Chondrocyte (in vitro differentiated cells): ENCODE data around the gene AKAP8L. TPM values are rescaled to one million over a fixed set of nuclear protein-coding genes. Genes with fewer than 3 reads are reported as not detected.

Experiments
- DNase-seq: peaks from one replicate; pipeline ENCODE4 v3.0.0; 2021; ENCODE audit warnings: mixed read lengths, low spot score
- H3K27ac Mint-ChIP-seq: one replicate; pipeline ENCODE4 v1.8.0; 2021; ENCODE audit warnings: mild to moderate bottlenecking, moderate library complexity, mixed read lengths; ENCODE audit not compliant: unreplicated experiment
- H3K27me3 Mint-ChIP-seq: 2 replicates; pipeline ENCODE4 v1.8.0; 2021; ENCODE audit warnings: low read depth, mixed read lengths
- H3K36me3 Mint-ChIP-seq: 2 replicates; pipeline ENCODE4 v1.8.0; 2021; ENCODE audit warnings: low read depth, mixed read lengths
- H3K4me1 Mint-ChIP-seq: 2 replicates; pipeline ENCODE4 v1.8.0; 2021; ENCODE audit warnings: low read depth, mild to moderate bottlenecking, mixed read lengths
- H3K4me3 Mint-ChIP-seq: one replicate; pipeline ENCODE4 v1.8.0; 2021; ENCODE audit warnings: mild to moderate bottlenecking, moderate library complexity, mixed read lengths; ENCODE audit not compliant: unreplicated experiment
- H3K9me3 Mint-ChIP-seq: 2 replicates; pipeline ENCODE4 v1.8.0; 2021; ENCODE audit warnings: low read depth, mixed read lengths
- CTCF ChIP-seq: fragments of 200-600 bp; sonication (generic); IDR thresholded peaks from 2 replicates; pipeline ENCODE4 v1.5.0; 2021; ENCODE audit warnings: antibody characterized with exemption, mild to moderate bottlenecking, moderate library complexity
- microRNA-seq: library from miRNA; unstranded; fragments of <30 nt; microRNA quantifications from one replicate; pipeline ENCODE4 v1.2.0, GENCODE V29; 2020; ENCODE audit warnings: borderline number of aligned reads
- total RNA-seq: library from RNA; stranded (reverse); gene quantifications from 3 replicates; pipeline ENCODE4 v1.2.1, GENCODE V29; 2021

The AKAP8L gene
- total RNA-seq, 1 donor from 2014 or later: 76.0 TPM

- Mint-ChIP-seq H3K27ac (peak overlapping the region; percentile 99), H3K4me1 (peaks cover 59% of the 10 kb centered on the region), H3K36me3 (peaks cover 1% of the 10 kb centered on the region), H3K9me3 (no peaks in the 10 kb centered on the region), H3K27me3 (no peaks in the 10 kb centered on the region), H3K4me3 (peak overlapping the region; percentile 95)
- TF ChIP-seq CTCF: no peak
- DNase-seq: no peak
These were observed 87.9 kb downstream of the AKAP8L start for GRCh38 chr19:15330801-15331418.

Small RNAs within 50 kb of the gene (microRNA-seq; reads per million reads assigned to microRNA genes)
- not detected for gene MIR1470

Other genes with a start within 250 kb of the AKAP8L start
- gene NOTCH3, start 218.0 kb downstream of the AKAP8L start, total RNA-seq: 78.6 to 559 TPM (median 553 TPM) in 3 replicates
- 0.15 to 0.38 TPM in 2 of 3 replicates, not detected in the other for gene EPHX3, start 186.5 kb downstream of the AKAP8L start, total RNA-seq
- 83.8 to 108 TPM (median 104 TPM) in 3 replicates for gene BRD4, start 86.4 kb downstream of the AKAP8L start, total RNA-seq
- 21.3 to 23.5 TPM (median 23.0 TPM) in 3 replicates for gene AKAP8, start 39.2 kb downstream of the AKAP8L start, total RNA-seq
- 50.6 to 54.0 TPM (median 52.4 TPM) in 3 replicates for gene WIZ, start 31.0 kb upstream of the AKAP8L start, total RNA-seq
- gene RASAL3, start 45.6 kb upstream of the AKAP8L start, total RNA-seq: 0.05 TPM in 1 of 3 replicates, not detected in the others
- not detected in 3 replicates for gene PGLYRP2, start 60.5 kb upstream of the AKAP8L start, total RNA-seq
- gene CYP4F22, start 89.5 kb upstream of the AKAP8L start, total RNA-seq: not detected in 3 replicates
- gene CYP4F8, start 196.2 kb upstream of the AKAP8L start, total RNA-seq: not detected in 3 replicates
- gene CYP4F3, start 221.9 kb upstream of the AKAP8L start, total RNA-seq: not detected in 3 replicates